HG03025 (cell line): ENCODE measurements around the gene RFPL1.
"Not testable (repeated sequence)": the region's sequence is repeated elsewhere in the genome, so short reads cannot be mapped to it uniquely, and the experiment has no call there.

Experiments used
- ATAC-seq: cut with Tn5 transposase; IDR thresholded peaks from one replicate; pipeline ENCODE4 v1.9.1; 2021; ENCODE audit warnings: mild to moderate bottlenecking, moderate library complexity; ENCODE audit not compliant: unreplicated experiment, low FRiP score

The RFPL1 gene

DNA sequence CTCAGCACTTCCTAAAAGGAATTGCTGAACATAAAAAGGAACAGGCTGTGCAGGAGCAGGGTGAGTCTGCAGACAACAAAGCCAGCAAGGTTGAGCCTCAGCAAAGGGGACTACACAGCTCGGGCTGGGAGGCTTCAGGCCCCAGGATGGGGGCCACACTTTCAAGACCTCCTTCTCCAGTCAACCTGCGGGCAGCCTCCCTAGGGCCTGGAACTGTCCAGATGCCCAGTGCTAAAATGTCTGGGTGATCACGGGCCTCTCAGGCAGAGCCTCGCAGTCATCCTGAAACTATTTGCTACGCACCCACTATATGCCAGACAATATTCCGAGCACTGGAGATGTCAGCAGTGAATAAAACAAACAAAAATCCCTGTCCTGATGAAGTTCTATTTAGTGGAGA, 37.7 kb downstream of the RFPL1 start:
- no peak for ATAC-seq

DNA sequence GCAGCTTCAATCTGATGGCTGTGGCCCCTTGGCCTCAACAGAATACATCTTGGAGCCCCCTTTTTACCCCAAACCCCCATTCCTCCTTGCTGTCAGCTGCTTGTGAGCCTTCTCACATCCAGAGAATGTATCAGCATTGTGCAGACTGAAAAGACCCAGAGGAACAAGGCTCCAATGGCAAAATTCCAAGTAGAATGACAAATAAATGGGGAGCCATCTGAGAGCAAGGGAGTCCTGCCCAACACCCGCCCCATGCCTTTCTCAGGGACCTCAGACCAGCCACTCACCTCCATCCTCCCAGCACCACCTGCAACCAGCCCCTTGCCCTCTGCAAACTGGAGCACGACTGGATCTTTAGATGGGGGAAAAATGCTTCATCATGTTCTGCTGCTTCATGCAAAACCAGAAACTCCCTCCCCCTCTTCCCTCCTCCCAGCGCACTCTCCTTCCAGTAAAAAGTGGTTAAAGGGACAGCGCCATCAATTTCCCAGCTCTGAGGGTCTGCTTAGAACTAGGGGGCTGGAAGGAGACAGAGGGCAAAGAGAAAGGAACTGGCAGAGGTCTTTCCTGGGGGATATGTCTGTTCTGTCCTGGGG, 39.4 kb downstream of the RFPL1 start:
- no peak for ATAC-seq

DNA sequence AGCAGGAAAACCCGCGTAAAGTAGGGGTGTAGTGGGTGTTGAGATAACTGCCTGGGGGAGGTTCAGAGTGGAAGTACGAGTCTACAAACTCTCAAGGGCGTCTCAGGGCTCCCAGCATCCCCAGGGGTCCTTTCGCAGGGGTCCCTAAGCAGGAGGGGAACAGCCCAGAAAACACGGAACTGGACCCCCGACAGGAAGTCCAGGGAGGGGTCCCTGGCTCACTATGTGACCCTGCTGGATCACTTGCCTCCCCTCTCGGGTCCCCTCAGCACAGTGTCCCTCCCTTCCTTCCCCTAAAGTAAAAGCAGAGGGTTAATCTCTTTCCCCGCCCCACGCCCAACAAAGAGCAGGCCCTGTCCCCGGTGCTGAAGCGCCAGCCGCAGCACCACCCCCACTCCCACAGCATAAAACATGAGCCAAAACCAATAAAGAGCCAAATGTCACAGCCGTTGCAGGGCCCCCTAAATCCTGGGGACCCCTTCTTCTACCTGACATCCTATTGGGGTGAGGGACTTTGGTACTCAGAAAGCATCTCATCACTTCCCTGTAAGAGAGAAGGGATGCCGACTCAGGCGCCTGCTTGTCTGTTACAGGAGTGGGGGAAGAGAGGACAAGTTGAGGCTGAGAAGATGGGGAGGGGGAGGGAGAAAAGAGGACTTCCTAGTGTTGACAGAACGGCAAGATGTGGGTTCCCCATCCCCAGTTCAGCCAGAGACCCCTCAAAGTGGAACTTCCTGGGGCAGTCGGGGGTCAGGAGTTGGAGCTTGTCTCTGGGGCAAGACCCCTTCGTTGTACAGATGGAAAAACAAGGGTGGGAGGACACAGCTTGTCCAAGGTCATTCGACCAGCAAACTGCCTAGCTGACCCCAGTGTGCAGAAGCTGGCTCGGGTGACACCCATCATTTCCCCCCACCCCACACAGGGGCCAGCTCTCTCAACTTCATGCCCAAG, 40.2 kb downstream of the RFPL1 start:
- ATAC-seq = no peak

DNA sequence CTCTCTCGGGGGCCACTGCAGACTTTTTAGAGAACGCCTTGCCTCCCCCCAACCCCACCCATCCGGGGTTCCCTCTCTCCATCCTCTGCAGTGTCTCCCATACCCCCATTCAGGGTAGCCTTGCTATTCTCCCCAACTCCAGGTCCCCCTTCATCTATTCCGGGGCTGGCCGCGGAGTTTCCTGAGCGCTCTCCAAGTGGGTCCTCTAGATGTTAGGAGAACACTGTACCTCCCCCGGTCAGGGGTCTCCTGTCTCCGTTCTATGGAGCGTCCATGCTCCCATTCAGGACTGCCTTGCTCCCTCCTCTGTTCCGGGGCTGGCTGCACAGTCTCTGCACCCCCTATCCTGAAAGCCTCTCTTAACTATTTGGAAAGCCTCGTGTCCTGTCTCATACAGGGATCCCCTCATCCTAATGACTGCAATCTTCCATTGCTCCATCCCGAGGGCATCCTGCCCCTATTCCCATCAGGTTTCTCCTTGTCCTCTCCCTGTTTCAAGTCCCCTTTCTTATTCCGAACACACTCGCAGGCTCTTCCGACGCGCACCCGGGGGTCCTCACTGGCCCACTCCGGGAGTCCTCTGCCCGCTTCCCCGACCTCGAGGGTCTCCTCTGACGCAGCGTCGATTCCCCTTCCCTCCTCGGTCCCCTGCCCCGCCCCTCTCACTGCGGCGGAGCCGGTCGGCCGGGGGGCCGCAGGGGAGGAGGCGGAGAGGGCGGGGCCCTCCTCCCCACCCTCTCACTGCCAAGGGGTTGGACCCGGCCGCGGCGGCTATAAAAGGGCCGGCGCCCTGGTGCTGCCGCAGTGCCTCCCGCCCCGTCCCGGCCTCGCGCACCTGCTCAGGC, 41.3 kb downstream of the RFPL1 start, which contains the start of gene NEFH:
Gene NEFH (plus strand): TSS at position 802 of the 845 bp plus-strand sequence. CDS start 45 bp downstream, outside the sequence.
- ATAC-seq = no peak

DNA sequence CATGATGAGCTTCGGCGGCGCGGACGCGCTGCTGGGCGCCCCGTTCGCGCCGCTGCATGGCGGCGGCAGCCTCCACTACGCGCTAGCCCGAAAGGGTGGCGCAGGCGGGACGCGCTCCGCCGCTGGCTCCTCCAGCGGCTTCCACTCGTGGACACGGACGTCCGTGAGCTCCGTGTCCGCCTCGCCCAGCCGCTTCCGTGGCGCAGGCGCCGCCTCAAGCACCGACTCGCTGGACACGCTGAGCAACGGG, 41.8 kb downstream of the RFPL1 start:
- no peak for ATAC-seq

DNA sequence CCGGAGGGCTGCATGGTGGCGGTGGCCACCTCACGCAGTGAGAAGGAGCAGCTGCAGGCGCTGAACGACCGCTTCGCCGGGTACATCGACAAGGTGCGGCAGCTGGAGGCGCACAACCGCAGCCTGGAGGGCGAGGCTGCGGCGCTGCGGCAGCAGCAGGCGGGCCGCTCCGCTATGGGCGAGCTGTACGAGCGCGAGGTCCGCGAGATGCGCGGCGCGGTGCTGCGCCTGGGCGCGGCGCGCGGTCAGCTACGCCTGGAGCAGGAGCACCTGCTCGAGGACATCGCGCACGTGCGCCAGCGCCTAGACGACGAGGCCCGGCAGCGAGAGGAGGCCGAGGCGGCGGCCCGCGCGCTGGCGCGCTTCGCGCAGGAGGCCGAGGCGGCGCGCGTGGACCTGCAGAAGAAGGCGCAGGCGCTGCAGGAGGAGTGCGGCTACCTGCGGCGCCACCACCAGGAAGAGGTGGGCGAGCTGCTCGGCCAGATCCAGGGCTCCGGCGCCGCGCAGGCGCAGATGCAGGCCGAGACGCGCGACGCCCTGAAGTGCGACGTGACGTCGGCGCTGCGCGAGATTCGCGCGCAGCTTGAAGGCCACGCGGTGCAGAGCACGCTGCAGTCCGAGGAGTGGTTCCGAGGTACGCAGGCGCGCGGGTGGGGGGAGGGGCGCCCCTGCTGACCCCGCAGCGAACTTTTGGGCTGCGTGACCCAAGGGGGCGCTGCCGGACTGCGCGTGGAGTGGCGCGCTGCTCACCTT, 42.3 kb downstream of the RFPL1 start:
- no peak for ATAC-seq

DNA sequence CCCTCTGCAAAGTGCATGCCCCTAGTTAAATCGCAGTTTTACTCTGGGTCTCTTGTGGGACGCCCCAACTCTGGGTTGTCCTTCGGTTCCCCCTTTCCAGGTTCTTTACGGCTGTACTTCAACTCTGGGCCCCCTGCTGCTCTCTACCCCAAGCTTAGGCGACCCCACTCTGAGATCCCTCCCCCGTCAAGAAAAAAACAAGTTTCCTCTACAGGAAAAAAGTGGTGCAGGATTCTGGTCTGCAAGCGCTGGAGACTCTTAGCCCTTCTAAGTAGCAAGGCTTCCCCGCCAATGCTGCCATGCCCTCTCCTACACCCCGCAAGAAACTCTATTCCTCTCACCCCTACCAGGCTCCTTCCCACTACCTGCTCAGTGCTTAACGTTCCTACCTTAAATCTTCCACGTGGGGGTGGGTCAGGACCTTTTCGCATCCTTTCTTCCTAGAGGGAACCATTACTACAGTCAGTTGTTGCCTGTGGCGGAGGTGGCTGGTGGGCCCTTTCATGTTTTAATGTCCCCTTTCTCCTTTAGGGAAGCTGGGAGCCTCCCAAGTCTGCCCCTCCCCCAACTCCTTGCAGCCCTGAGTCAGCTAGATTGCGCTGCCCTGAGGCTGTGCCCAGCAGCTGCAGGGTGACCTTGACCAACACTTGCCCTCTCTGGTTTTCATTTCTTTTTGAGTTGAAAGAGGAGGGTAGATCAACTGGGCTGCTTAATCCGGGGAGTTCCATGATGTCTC, 43.0 kb downstream of the RFPL1 start:
- ATAC-seq = no peak

DNA sequence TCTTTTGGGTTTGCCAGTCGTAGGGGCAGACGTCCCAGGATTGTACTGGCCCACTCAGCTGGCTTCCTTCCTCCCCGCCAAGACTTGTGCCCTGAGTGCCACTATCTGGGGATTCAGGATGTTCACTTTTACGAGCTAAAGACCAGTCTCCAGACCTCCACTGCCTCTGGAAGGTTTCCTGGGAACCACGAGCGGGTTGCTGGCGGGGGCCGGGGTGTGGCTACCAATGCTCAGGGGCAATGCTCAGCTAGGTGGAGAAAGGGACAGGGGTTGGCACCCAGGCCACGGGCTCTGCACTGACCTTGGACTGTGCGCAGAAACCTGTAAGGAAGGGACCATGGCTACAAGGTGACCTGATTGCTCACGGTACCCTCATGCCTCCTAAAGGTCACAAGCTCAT, 43.9 kb downstream of the RFPL1 start:
- ATAC-seq = no peak

DNA sequence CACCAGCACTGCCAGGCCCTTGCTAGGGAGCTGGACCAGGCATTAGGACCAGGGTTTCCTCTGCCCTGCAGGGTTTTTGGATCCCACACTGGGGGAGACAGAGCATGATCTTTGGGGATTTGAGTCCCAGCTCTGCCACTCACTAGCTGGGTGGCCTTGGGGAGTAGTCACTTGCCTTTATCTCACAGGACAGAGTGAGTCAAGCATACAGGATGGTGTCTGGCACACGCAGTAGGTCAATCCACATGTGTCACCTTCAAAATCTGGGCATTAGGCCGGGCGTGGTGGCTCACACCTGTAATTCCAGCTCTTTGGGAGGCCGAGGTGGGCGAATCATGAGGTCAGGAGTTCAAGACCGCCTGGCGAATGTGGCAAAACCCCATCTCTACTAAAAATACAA, 44.3 kb downstream of the RFPL1 start:
- no peak for ATAC-seq

DNA sequence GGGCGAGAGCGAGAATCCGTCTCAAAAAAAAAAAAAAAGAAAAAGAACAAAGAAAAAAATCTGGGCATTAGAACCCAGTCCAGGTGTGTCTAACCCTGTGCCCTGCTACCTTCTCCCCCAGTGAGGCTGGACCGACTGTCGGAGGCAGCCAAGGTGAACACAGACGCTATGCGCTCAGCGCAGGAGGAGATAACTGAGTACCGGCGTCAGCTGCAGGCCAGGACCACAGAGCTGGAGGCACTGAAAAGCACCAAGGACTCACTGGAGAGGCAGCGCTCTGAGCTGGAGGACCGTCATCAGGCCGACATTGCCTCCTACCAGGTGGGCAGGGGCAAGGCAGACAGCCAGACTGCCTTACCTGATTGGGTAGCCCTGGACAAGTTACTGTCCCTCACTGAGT, 44.9 kb downstream of the RFPL1 start:
- ATAC-seq = no peak

DNA sequence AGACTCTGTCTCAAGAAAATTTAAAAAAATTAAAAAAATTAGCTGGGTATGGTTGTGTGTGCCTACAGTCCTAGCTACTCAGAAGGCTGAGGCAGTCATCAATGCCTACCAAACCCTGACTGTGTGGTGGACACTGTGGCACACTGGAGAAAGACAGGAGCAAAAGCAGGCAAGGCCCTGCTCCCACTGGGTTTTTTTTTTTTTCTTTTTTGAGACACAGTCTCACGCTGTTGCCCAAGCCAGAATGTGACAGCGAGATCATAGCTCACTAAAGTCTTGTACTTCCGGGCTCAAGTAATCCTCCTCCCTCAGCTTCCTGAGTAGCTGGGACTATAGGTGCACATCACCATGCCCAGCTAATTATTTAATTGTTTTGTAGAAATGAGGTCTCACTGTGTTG, 46.3 kb downstream of the RFPL1 start:
- no peak for ATAC-seq

DNA sequence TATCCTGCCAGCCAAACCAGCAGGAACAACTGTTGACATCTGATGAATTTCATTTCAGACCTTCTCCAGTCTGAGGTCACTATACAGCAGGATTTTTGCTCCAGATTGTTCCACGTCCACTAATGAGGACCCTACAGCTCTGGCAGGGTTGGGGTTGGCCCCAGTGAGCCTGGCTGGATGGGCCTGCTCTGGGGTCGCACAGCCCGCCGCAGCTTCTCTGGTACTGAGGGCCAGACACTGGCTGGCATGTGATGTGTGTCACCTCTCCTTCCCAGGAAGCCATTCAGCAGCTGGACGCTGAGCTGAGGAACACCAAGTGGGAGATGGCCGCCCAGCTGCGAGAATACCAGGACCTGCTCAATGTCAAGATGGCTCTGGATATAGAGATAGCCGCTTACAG, 47.1 kb downstream of the RFPL1 start:
- ATAC-seq = no peak

DNA sequence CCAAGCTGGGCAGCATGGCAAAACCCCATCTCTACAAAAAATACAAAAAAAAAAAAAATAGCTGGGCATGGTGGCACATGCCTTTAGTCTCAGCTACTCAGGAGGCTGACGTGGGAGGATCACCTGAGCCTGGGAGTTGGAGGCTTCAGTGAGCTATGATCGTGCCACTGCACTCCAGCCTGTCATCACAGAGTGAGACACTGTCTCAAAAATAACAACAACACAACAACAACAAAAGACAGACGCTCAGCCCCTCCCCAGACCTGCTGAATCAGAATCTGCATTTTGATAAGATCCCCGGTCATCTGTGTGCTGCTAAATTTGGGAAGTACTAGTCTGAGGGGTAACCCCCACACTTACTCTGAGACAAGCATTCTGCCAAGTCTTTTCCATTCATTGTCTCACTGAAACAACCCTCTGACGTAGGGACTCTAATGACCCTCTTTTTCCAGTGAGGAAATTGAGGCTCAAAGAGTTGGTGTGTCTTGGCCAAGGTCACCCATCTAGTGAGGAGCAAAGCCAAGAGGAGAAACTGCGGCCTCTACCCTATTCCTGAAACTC, 49.1 kb downstream of the RFPL1 start:
- ATAC-seq = no peak

DNA sequence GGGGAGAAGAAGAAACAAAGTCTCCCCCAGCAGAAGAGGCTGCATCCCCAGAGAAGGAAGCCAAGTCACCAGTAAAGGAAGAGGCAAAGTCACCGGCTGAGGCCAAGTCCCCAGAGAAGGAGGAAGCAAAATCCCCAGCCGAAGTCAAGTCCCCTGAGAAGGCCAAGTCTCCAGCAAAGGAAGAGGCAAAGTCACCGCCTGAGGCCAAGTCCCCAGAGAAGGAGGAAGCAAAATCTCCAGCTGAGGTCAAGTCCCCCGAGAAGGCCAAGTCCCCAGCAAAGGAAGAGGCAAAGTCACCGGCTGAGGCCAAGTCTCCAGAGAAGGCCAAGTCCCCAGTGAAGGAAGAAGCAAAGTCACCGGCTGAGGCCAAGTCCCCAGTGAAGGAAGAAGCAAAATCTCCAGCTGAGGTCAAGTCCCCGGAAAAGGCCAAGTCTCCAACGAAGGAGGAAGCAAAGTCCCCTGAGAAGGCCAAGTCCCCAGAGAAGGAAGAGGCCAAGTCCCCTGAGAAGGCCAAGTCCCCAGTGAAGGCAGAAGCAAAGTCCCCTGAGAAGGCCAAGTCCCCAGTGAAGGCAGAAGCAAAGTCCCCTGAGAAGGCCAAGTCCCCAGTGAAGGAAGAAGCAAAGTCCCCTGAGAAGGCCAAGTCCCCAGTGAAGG, 50.9 kb downstream of the RFPL1 start:
- not testable (repeated sequence) for ATAC-seq

DNA sequence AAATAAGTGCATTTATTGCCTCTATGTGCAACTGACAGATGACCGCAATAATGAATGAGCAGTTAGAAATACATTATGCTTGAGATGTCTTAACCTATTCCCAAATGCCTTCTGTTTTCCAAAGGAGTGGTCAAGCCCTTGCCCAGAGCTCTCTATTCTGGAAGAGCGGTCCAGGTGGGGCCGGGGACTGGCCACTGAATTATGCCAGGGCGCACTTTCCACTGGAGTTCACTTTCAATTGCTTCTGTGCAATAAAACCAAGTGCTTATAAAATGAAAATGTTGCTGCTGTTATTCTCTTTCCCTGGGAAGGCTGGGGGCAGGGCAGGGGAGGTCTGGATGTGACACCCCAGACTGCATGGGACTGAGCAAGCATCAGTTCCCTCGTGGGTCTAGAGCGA, 52.6 kb downstream of the RFPL1 start:
- no peak for ATAC-seq
